Breast epithelium (tissue), 4 donors: ENCODE measurements around the gene GRIA3. TPM values are rescaled to one million over a fixed set of nuclear protein-coding genes. Genes with fewer than 3 reads are reported as not detected.
"Not testable (repeated sequence)": the region's sequence is repeated elsewhere in the genome, so short reads cannot be mapped to it uniquely, and the experiment has no call there.

Source experiments
- DNase-seq, 2 donors: peaks; one replicate each; pipeline ENCODE4 v3.0.0-alpha.2; 2019; ENCODE audit warnings: low spot score in 2 of 2
- H3K27ac ChIP-seq, 2 donors: fragments of 200-600 bp; sonication (generic) in 1 of 2; one replicate each; pipeline ENCODE4 v1.5.1; 2016 to 2019; ENCODE audit warnings: mild to moderate bottlenecking in 1 of 2
- H3K27me3 ChIP-seq, 2 donors: fragments of 200-600 bp; sonication (generic) in 1 of 2; one replicate each; pipeline versions ENCODE4 v1.5.1 to v1.6.0; 2017 to 2019; ENCODE audit warnings: control low read depth in 1 of 2, mild to moderate bottlenecking in 1 of 2
- H3K36me3 ChIP-seq: fragments of 200-600 bp; one replicate; pipeline ENCODE4 v1.5.1; 2019
- H3K4me1 ChIP-seq, 2 donors: fragments of 200-600 bp; sonication (generic); one replicate each; pipeline ENCODE4 v1.5.1; 2016 to 2019; ENCODE audit warnings: control low read depth in 1 of 2
- H3K4me3 ChIP-seq, 3 donors: fragments of 200-600 bp; sonication (generic); 1 replicate in 2 of 3; 2 replicates in 1 of 3; pipeline ENCODE4 v1.5.1; 2016 to 2019; ENCODE audit warnings: mild to moderate bottlenecking in 3 of 3, moderate library complexity in 2 of 3
- H3K9me3 ChIP-seq, 2 donors: fragments of 200-600 bp; sonication (generic) in 1 of 2; one replicate each; pipeline ENCODE4 v1.5.1; 2016 to 2019; ENCODE audit warnings: control low read depth in 1 of 2
- CTCF ChIP-seq, 3 donors: fragments of 450-650 bp; IDR thresholded peaks; one replicate each; pipeline ENCODE4 v1.5.1; 2016 to 2017; ENCODE audit warnings: antibody characterized with exemption in 3 of 3, mild to moderate bottlenecking in 3 of 3, moderate library complexity in 3 of 3
- POLR2A ChIP-seq: fragments of 450-650 bp; IDR thresholded peaks from one replicate; pipeline ENCODE4 v1.6.1; 2016; ENCODE audit warnings: antibody characterized with exemption, mild to moderate bottlenecking, moderate library complexity
- POLR2AphosphoS5 ChIP-seq, 3 donors: sonication (generic); formaldehyde crosslinking; IDR thresholded peaks; one replicate each; pipeline ENCODE4 v1.6.1; 2017; ENCODE audit warnings: antibody characterized with exemption in 3 of 3
- intact Hi-C: fragments of 100-400 bp; cut with DNase I; formaldehyde crosslinking; loops from one replicate; pipeline ENCODE4 v1.15.1; 2023; ENCODE audit warnings: low total_unique reads
- total RNA-seq, 3 donors: library from RNA; depleted of rRNA; stranded (reverse); fragments of >200 nt; gene quantifications; one replicate each; pipeline ENCODE4 v1.1.0, GENCODE V29; 2016

GRIA3 gene
- total RNA-seq, 3 donors from 2014 or later = 0.98 to 2.6 (median 1.9) TPM

GRCh38 chrX:123493857-123494256, 309.8 kb downstream of the GRIA3 start:
- intact Hi-C loops = no loop called here
- H3K4me3 ChIP-seq = no peak overlapping the region
- DNase-seq = no peak
- TF ChIP-seq POLR2A = no peak
- no peak for TF ChIP-seq CTCF (IDR thresholded peaks at IDR 0.05)
- TF ChIP-seq POLR2AphosphoS5 (IDR thresholded peaks at IDR 0.05) = no peak
- H3K27ac ChIP-seq = no peak overlapping the region
- no peaks in the 10 kb centered on the region for H3K36me3 ChIP-seq
- no peaks in the 10 kb centered on the region for H3K4me1 ChIP-seq
- H3K27me3 ChIP-seq = no peaks in the 10 kb centered on the region
- no peaks in the 10 kb centered on the region for H3K9me3 ChIP-seq

- Histone ChIP-seq H3K27me3 (no peaks in the 10 kb centered on the region), H3K4me3 (no peak overlapping the region), H3K36me3 (no peaks in the 10 kb centered on the region), H3K27ac (no peak overlapping the region), H3K4me1 (no peaks in the 10 kb centered on the region), H3K9me3 (no peaks in the 10 kb centered on the region)
- no peak for TF ChIP-seq POLR2AphosphoS5 (IDR thresholded peaks at IDR 0.05)
- intact Hi-C loops = no loop called here
- DNase-seq = no peak
Measured at GRCh38 chrX:123499787-123500186, 315.7 kb downstream of the GRIA3 start.

- intact Hi-C loops = no loop called here
- Histone ChIP-seq H3K4me3 (no peak overlapping the region), H3K27ac (no peak overlapping the region), H3K9me3 (peaks cover 0 to 6% of the 10 kb centered on the region in 2 donors), H3K36me3 (no peaks in the 10 kb centered on the region), H3K27me3 (no peaks in the 10 kb centered on the region), H3K4me1 (no peaks in the 10 kb centered on the region)
- TF ChIP-seq POLR2AphosphoS5 (IDR thresholded peaks at IDR 0.05) = no peak
- TF ChIP-seq CTCF (IDR thresholded peaks at IDR 0.05) = no peak
- no peak for TF ChIP-seq POLR2A
- DNase-seq = no peak
Measured at GRCh38 chrX:123504047-123504446, 320.0 kb downstream of the GRIA3 start.

GRCh38 chrX:123504630-123505270, 320.7 kb downstream of the GRIA3 start:
- no peak overlapping the region for H3K27ac ChIP-seq
- TF ChIP-seq CTCF (IDR thresholded peaks at IDR 0.05) = no peak
- no peak for TF ChIP-seq POLR2AphosphoS5 (IDR thresholded peaks at IDR 0.05)
- TF ChIP-seq POLR2A = no peak
- no peak for DNase-seq
- H3K9me3 ChIP-seq = peaks cover 0 to 6% of the 10 kb centered on the region in 2 donors
- H3K27me3 ChIP-seq = no peaks in the 10 kb centered on the region
- no peaks in the 10 kb centered on the region for H3K36me3 ChIP-seq
- intact Hi-C loops = no loop called here
- no peak overlapping the region for H3K4me3 ChIP-seq
- H3K4me1 ChIP-seq = no peaks in the 10 kb centered on the region

DNA sequence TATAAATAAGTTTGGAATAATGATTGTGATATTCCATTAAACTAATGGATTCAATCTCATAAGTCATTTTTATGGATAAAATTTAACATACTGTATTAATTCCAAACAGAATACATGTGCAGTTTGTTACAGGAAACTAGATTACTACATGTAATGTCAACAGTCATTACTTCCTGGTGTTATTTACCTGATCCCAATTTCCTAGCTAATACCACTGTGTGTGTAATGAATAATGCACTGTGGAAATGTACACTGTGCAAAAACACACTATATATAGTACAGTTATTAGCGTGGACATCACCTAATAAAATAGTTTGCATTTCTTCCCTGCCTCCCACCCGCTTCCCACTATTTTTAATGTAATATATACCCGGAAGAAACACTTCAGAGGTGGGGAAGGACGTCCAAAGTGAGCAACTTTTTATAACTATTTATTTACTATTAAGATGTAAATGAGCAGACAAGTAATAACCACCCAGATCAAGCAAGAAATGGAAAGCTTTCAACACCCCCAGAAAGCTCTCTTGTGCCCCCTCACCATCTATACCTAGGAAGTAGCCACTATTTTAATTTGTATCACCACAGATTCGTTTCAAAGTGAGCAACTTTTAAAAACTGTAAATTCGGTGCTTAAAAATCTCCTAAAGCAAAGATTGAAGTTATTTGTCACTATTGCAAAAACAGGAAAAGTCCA, 329.7 kb downstream of the GRIA3 start:
- Histone ChIP-seq H3K4me1 (no peaks in the 10 kb centered on the region), H3K9me3 (no peaks in the 10 kb centered on the region), H3K27ac (no peak overlapping the region), H3K36me3 (no peaks in the 10 kb centered on the region), H3K27me3 (no peaks in the 10 kb centered on the region), H3K4me3 (no peak overlapping the region)
- intact Hi-C loops = no loop called here
- no peak for DNase-seq
- no peak for TF ChIP-seq POLR2A
- TF ChIP-seq CTCF (IDR thresholded peaks at IDR 0.05) = no peak
- no peak for TF ChIP-seq POLR2AphosphoS5 (IDR thresholded peaks at IDR 0.05)

DNA sequence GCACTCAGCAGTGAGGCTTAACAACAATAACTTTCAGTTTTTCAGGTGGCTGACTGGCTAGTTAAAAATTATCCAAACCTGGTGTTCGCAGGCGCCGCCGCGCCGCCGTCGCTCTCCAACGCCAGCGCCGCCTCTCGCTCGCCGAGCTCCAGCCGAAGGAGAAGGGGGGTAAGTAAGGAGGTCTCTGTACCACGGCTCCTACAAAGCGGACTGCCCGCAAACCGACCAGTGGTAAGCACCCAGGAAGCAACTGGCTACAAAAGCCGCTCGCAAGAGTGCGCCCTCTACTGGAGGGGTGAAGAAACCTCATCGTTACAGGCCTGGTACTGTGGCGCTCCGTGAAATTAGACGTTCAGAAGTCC, 330.2 kb downstream of the GRIA3 start:
- DNase-seq, H3K27me3 ChIP-seq, H3K4me3 ChIP-seq, H3K4me1 ChIP-seq, intact Hi-C loops, H3K27ac ChIP-seq, H3K36me3 ChIP-seq, H3K9me3 ChIP-seq: not testable (repeated sequence)
